NCI-H345 treated with DMSO at 0.1 percent for 48 hours (cell line): ENCODE results near the gene NUSAP1.
"Not testable (repeated sequence)": the region's sequence is repeated elsewhere in the genome, so short reads cannot be mapped to it uniquely, and the experiment has no call there.

Source experiments
- DNase-seq: peaks from one replicate; lab custom pipeline; 2025; ENCODE audit not compliant: unreplicated experiment; lab: John Stamatoyannopoulos, UW

The NUSAP1 gene

DNA sequence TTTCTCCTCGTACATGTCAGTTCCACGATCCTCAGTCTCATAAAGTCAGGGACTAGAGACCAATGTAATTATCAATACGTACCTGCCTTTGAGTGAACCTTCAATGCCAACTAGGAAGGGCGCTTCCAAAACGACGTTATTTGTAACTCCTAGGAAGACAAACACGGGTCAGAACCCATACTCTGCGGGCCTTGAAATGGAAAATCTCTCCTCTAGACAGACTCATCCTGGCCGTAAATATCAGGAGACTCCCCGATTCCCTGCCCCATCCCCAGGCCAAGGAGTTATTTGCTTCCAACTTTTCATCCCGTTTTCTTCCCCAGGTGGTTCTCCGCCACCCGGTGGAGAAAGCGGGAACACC is 868 bp upstream of the NUSAP1 start:
- no peak for DNase-seq

DNA sequence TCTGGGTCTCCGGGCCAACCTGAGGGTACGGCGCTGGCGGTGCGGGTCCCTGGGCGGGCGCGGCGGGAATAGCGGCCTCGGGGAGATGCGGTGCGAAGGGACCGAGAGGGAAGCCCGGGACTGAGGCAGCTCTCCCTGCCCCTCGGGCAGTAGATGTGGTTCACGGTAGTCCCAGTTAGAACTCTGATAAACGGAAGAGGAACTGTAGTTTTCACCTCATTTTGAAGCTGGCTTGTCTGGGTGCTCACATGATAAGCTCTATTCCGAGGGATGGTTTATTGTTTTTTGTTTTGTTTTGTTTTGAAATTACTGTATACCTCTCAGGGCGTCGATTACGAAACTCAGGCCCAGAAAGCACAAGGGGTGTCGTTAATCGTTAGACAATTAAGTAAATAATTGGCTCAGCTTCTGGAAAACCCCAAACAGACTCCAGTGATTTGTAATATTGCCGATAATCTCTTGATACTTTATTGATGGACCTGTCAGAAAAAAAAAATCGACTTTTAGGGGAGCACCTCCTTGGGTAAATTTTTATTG is 413 bp downstream of the NUSAP1 start:
- DNase-seq, result no peak

DNA sequence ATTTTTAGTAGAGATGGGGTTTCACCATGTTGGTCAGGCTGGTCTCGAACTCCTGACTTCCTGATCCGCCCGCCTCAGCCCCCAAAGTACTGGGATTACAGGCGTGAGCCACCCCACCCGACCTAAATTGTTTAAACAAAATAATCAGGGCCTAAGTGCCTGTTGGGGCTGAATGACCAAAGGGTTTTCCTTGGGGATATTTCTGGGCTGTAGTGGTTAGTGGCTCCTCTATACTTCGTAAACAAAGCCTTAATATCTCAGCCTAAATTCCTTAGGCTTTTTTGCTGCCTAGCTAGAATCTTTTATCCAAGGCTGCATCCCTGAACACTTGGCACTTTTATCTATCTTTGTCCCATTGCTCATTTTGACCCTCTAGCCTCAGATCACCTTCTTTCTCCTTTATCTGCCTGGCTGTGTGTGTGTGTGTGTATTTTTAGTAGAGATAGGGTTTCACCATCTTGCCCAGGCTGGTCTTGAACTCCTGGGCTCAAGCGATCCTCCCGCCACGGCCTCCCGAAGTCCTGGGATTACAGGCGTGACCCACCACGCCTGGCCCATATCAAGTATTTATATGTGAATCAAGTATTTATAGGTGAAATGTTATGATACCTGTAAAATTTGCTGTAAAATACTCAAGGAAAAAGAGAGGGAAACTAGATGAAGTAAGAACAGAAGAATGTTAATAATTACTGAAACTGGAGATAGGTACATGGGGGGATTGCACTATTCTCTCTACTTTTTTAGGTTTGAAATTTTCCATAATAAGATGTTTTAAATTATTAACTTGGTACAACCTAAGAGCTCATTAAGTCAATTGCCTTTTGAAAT is 1.8 kb downstream of the NUSAP1 start:
- no peak for DNase-seq

GRCh38 chr15:41336549-41336948 is 3.9 kb downstream of the NUSAP1 start:
- no peak for DNase-seq

- no peak for DNase-seq
Observed at GRCh38 chr15:41337047-41337446, 4.4 kb downstream of the NUSAP1 start.

DNA sequence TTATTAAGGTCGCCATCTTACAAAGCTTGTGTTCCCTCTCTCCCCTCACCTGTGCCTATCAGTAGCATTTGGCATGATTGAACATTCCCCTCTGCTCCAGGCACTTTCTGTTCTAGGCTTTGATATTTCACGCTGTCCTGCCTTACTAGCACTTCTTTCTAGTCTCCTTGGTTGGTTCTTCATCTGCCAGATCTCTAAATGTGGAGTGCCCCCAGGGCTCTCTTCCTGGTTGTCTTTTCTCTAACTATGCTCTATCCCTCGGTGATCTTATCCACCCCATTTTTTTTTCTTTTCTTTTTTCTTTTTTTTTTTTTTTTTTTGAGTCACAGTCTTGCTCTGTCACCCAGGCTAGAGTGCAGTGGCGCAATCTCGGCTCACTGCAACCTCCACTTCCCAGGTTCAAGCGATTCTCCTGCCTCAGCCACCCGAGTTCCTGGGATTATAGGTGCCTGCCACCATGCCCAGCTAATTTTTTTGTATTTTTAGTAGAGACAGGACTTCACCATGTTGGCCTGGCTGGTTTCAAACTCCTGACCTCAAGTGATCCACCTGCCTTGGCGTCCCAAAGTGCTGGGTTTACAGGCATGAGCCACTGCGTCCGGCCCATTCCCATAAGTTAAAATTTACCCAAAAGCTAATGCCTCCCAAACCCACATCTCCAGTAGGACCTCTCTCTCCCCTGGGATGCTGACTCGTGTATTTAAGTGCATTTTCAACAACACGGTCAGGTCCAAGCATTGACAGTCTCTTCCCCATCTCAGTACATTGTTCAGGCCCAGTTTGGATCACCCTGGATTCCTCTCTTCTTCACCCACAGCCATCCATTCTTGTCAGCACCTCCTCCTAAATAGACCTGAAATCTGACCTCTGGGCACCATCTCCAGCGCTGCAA is 5.2 kb downstream of the NUSAP1 start:
- no peak for DNase-seq

GRCh38 chr15:41340189-41340695 is 7.6 kb downstream of the NUSAP1 start:
- DNase-seq, result no peak

DNA sequence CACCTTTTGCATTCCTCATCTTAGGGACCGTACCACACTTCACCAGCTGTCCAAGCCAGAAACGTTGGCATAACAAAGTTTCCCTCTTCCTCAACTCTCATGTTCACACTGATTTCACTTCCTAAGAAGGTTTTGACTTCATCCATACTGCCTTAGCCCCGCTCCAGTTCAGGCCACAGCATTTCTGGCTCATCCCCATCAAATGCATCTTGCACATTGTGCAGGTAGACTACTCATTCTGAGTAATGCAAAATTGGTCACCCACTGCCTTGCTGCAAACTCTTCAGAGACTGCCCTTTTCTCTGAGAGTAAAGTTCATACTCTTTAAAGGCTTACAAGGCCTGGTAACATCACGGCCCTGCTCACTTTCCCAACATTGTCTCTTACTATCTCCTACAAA is 8.8 kb downstream of the NUSAP1 start:
- DNase-seq, result no peak

DNA sequence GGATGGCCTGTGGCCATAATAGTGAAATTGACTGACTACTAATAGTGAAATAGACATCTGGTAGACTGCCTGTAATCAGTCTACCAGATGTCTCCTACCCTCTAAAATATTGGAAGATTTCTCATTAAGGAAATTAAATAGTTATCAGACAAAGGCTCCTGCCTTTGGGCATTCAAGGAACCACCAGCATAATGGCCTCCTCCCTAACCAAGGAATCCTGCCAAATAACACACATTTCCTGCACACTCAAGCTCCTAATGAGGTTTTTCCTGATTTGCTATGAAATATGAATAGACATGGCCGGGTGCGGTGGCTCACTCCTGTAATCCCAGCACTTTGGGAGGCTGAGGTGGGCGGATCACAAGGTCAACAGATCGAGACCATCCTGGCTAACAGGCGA is 14.6 kb downstream of the NUSAP1 start:
- DNase-seq, result no peak

DNA sequence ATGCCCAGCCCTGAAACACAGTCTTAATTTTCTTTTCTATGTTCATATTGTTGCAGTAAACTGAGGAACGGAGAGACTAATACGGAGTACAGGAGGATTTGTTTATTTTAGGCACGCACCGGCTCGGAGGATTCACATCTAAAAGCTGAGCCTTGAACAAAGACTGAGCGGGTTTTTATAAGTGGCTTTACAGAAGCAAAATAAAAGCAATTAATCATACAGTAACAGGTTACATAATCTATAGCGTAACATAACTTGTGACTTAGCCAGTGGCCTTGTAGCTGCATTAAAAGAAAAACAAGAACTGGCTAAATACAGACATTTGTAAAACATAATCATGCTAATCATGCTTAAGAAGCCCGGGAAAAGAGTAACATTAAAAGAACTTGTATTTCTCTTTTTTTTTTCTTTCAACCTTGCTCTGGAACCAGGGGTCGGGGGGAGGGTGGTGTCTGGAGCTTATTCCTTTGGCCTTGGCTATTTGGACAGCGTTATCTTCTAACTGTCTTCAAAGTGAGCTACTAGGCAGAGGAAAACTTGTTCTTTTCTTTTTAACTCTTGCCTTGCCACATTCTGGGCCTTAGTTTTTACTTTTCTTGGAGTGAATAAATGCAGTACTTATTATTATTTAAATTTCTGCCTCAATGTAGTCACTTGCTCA is 17.5 kb downstream of the NUSAP1 start:
- DNase-seq, result no peak

GRCh38 chr15:41354371-41354770 is 21.7 kb downstream of the NUSAP1 start:
- DNase-seq, result no peak

DNA sequence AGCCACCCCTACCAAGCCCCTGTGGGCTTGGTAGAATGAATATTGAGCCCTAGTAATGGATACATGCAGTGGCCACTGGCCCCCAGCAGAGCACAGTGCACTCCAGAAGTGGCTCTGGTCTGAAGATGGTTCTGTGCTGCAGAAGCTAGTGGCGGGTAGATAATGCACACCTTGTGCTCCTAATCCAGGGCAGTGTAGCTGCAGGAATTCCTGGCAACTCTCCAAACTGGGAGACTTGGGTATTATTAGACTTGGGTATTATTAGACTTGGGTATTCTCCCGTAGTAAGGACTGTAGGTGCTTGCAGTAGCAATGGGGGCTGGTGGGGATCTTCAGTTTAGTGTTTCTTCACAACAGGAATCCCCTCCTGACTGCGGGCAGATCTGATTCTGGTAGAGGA is 34.7 kb downstream of the NUSAP1 start:
- no peak for DNase-seq

GRCh38 chr15:41377978-41378377 is 45.3 kb downstream of the NUSAP1 start:
- DNase-seq, result no peak

DNA sequence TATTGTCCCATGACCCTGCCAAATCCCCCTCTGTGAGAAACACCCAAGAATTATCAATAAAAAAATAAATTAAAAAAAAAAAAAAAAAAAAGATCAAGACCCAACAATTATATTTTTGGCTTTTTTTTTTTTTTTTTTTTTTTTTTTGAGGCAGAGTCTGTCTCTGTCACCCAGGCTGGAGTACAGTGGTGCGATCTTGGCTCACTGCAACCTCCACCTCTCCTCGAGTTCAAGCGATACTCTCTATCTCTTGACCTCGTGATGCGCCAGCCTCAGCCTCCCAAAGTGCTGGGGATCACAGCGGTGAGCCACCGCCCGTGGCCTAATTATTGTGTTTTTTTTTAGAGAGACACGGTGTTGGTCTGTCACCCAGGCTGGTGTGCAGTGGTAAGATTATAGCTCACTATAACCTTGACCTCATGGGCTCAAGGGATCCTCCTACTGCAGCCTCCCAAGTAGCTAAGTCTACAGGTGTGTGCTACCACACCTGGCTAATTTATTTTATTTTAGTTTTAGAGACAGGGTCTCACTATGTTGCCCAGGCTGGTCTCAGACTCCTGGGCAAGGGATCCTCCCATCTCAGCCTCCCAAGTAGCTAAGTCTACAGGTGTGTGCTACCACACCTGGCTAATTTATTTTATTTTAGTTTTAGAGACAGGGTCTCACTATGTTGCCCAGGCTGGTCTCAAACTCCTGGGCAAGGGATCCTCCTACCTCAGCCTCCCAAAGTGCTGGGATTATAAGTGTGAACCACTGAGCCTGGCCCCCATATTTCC is 51.5 kb downstream of the NUSAP1 start:
- not testable (repeated sequence) for DNase-seq

DNA sequence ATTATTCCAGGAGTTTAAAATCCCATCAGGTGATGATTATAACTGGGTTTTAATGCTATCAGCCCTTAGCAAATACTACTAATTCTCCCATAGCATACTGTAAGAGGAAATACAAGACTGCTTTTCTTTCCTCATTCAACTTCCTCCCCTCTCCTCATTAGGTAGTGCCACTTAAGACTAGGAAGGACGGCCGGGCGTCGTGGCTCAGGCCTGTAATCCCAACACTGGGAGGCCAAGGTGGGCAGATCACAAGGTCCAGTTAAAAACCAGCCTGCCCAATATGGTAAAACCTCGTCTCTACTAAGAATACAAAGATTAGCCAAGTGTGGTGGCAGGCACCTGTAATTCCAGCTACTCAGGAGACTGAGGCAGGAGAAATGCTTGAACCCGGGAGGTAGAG is 55.0 kb downstream of the NUSAP1 start:
- DNase-seq, result no peak

GRCh38 chr15:41392659-41393058 is 60.0 kb downstream of the NUSAP1 start:
- no peak for DNase-seq

GRCh38 chr15:41394924-41395323 is 62.2 kb downstream of the NUSAP1 start:
- DNase-seq, result no peak

DNA sequence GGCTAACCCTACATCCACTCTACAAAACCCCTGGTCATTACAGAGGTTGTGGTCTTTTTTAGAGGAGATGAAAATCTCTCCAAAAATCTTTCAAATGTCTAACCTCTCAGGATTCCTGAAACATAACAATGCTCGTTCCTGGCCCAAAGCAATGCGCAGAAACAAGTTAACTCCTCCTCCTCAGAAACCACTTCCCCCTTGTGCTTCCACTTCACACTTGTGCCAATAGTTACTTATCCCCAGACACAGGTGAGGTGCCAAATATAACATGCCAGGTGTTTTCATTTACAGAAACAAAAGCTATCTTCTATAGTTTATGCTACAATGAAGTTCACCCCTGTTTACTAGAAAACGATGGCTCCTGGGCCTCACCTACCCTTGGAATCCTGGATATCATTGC is 63.4 kb downstream of the NUSAP1 start:
- DNase-seq, result no peak

GRCh38 chr15:41401904-41402267 is 69.2 kb downstream of the NUSAP1 start:
- peak; percentile 43 for DNase-seq

- no peak for DNase-seq
Observed at GRCh38 chr15:41407341-41407740, 74.7 kb downstream of the NUSAP1 start.

- no peak for DNase-seq
Observed at GRCh38 chr15:41408234-41408641, 75.6 kb downstream of the NUSAP1 start.
